ENCODE results near the gene DEAF1. TPM values are rescaled to one million over a fixed set of nuclear protein-coding genes. Genes with fewer than 3 reads are reported as not detected.
"Not testable (repeated sequence)": the region's sequence is repeated elsewhere in the genome, so short reads cannot be mapped to it uniquely, and the experiment has no call there.

The DEAF1 gene
- total RNA-seq, 1 donor from 2014 or later, result 23.8 TPM

DNA sequence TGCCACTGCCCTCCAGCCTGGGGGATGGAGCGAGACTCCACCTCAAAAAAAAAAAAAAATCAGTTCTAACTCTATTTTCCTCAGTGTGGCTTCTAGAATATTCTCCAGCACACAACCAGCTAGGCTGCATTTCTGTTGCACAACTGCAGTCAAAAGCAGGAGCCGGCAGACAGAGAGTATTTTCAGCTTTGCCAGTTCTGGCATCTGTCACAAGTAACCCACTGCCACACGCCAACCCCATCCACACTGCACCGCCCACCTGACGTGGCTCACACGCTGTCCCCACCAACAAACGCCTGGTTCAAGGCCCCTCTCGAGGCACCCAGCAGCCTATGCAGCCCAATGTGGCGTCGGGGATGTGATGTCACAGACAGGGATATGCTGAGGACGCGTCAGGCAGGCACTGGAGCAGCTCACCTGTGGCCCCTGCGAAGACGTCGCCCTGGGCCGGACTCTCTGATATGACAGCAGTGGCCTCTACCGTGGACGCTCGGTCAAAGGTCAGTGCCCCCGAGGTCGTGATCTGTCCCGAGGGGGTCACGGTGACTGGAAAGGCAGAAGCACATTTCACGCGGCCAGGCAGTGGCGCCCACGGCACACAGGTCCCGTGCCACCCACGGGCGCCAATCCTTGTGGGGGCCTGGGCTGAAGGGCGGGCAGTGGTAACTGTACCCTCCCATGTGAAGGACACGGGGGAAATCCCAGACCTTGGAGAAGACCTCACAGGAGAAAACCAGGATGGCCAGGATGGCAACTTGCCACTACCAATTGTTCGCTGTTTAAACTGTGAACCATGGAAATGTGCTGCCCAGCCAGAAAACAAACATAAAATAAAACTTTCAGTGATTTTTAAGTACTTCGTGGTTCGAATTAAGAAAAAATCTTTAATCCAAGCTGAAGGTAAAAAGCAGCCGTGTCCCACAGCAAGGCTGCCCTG is 15.5 kb downstream of the DEAF1 start:
- ATAC-seq, result peak; percentile 35

DNA sequence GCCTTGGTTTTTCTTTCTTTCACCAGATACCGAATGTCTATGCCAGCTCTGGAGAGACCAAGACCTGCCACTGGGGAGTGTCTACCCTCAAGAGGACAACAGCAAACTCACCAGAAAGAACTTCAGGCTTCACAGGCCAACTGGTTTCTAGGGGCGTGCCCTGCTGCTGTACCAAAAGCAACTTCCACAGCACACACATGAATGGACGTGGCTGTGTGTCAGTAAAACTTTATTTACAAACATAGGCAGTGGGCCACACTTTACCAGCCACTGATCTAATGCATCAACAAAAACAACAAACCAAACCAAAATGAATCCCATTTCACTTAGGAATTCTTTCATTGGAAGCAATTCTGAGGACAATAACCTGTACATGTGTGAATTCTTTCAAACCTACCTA is 16.7 kb downstream of the DEAF1 start:
- no peak for ATAC-seq

DNA sequence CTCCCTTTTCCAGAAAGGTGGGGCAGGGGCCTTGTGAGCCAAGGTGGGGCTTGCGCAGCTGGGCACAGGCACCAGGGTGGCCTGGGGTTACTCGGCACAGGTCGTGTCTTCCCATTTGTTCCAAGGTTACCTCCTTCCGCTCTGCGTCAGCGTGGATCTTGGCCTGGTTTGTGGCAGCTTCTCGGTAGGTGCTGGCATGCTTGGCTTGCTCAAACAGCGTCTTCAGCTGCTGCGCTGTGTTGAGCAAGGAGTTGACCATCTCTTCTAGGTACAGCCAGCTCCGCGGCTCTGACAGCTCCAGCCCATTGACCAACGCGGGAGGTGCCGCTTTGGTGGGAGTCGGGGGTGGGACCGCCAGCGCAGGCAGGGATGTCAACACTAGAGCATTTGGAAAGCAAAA is 20.6 kb downstream of the DEAF1 start:
- no peak for ATAC-seq

DNA sequence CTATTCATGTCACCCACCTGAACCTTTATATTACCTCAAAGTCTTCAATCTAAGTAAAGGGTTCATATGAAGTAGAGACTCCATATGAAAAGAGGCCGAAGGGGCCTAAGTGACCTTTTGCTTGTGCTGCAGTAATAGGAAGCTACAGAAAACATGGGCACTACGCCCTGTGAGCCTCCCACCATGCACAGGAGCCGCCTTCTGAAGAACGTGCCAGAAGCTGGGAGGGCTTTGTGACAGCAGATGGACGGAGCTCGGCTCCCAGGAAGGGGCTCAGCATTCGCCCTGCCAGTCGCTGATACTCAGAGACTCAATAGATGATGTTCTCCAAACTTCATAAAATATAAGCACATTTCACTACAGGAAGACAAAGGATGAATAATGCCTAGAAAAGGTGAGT is 21.2 kb downstream of the DEAF1 start:
- ATAC-seq, result no peak

DNA sequence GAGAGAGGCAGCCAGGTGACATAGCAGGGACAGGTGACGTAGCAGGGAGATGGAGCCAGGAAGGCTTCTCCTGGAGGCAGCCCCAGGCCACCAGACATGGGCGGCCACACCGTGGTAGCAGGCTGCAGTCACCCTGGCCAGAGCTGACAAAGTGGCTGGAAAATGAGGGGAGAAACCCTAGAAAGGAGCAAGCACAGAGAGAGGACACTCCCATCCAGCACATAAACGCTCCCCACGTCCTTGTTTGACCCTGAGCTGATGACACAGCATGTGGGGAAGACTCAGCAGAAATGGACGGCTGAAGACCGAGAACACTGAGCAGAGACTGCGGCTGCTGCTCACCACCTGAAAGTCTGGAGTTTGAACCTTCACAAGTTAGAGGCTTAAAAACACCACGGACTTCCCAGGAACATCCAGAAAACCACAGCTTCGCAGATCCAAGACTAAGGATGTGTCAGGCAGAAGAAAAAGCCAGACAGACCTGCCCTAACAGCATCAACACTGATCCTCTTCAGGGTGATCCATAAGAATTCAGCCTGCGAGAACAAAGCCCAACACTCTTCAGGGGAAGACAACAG is 29.2 kb downstream of the DEAF1 start:
- peak; percentile 65 for ATAC-seq

DNA sequence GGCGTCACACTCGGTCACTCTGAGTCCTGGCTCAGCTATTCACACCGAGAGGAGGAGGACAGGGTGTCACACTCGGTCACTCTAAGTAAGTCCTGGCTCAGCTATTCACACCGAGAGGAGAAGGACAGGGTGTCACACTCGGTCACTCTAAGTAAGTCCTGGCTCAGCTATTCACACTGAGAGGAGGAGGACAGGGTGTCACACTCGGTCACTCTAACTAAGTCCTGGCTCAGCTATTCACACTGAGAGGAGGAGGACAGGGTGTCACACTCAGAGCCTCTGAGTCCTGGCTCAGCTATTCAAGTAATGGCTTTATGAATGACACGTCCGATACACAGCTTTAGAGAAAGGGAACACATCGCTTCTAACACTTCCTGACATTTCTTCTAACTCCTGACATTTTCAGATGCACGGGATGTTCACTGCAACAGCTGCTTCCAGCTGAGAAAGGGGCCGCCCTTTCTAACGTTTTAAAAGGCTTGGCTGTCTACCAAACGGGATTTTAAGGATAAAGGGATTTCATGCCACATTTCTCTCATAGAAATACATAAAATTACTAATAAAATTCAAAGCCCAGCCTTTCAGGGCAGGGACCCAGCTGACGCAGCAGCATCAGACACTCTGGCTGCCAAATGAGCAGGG is 29.8 kb downstream of the DEAF1 start:
- ATAC-seq, result no peak

DNA sequence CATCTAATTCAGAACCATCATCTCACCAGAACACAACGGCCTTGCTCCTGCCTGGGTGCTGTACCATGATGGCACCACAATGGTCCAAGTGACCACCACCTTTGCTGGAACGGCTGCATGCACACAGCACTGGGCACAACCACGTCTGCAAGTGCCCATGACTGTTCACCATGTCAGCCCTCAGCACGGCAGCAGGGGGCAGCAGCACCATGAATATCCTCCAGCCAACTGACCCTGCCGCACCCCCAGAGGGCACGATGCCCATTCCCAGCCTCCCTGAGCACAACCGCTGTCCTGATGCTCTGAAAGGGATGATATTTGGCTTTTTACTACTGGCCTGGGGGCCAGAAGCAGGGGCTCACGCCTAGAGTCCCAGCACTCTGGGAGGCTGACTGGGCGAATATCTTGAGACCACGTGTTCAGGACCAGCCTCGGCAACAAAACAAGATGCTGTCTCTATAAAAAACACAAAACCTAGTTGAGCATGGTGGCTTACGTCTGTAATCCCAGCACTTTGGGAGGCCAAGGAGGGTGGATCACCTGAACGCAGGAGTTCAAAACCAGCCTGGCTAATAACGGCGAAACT is 32.2 kb downstream of the DEAF1 start:
- peak; percentile 65 for ATAC-seq

DNA sequence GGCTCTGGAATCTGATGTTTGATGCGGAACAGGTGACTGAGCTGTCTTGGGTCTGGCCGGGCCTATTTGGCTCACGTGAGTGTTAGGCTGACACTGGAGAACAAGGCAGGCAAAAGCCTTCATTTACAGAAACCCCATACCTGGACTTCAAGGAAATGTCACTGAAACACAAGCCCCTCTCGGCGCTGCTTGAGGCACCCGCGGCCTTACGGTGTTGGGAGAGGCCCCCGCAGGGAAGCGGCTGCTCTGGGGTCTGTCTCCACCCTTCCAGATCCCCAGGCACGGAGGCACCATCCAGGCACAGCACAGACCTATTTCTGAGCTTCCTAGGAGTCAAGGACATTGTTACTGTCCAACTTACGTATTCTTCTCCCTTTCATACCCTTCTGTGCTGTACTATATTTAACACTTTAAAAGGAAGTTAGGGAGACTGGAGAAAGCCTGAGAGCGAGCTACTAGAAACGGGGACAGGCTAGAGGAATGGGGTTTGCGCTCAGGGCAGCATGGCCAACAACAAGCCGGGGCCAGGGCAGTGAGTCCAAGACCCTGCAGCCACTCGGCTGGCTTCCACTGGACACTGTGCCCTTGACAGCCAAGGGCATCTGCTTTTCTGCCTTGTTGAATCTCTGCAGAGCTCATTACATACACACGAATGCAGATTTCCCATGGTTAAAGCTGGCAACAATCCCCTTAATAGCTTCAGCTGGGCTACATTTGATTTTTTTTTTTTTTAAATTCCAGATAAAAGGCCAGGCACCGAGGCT is 34.2 kb downstream of the DEAF1 start:
- ATAC-seq, result no peak

DNA sequence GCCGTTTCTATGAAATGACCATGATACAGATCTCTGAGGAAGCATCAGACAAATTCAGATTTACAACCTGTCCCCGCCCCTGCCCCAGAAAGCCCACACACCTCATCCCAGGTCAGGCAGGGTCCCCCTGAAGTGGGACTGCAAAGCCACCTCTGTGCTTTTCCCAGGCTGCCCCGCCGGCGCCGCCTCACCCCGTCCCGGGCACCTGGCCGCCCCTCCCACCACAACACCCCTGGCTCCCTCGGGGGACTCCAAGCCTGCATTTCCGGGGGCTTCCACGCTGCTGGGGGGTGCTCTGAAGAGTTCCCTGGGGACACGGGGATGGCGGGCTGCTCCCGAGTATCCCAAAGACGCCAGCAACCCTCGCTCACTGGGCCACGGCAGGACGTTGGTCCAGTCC is 34.7 kb downstream of the DEAF1 start:
- no peak for ATAC-seq

DNA sequence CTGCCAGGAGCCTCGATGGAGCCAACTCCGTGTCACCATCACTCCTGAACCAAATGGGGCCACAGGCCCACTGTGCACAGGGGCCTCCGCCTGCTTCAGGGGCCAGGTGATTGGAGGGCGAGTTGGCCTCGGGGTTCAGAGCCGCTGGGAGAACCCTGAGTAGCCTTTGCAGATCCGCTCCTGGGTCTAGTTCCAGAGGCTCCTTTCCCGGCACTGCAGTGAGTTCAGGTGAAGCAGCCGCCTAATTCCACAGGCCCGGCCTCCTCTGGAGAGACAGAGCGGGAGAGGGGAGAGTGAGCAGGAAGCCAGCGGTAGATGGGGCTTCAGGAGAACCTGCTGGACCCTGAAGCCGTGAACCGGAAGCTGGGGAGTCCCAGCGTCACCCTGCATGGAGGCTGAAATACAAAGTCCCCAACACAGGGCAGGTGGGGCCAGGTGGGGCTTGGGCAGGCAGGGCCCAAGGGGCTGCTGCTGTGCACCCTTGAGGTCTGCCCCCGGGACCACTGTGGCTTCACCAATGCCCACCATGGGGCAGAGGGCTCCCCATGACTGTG is 35.4 kb downstream of the DEAF1 start:
- ATAC-seq, result no peak

DNA sequence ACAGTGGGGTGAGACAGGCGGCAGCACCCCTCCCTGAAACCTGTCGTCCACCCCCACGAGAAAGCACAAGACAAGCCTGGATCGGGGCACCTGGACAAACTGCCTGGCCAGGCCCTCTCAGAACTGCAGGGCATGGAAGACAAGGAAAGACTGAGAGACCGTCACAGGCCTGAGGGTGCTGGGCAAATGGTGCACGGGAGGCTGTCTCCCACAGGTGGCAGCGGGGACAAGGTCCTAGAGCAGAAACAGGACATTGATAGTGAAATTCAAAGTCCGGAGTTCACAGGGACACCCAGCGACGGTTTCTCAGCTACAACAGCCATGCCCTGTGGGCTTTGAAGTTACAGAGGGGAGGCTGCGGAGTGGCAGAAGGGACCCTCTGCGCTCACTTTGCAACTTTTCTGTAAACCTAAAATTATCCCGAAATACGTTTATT is 37.3 kb downstream of the DEAF1 start:
- ATAC-seq, result no peak

DNA sequence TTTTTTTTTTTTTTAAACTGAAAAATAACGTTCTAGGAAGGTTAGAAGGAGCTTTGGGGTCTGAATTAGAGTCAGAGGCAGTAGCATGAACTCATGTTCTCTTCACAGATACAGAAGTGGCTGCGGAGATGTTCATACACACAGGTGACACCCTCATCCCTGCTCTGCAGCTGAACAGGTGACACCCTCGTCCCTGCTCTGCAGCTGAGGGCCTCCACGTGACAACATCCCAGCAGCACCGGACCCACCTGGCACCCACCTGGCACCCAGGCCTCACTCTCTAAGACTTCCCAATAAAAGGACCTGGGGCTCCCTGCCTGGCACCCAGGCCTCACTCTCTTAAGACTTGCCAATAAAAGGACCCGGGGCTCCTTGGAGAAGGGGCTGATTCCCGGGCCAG is 38.2 kb downstream of the DEAF1 start:
- no peak for ATAC-seq

DNA sequence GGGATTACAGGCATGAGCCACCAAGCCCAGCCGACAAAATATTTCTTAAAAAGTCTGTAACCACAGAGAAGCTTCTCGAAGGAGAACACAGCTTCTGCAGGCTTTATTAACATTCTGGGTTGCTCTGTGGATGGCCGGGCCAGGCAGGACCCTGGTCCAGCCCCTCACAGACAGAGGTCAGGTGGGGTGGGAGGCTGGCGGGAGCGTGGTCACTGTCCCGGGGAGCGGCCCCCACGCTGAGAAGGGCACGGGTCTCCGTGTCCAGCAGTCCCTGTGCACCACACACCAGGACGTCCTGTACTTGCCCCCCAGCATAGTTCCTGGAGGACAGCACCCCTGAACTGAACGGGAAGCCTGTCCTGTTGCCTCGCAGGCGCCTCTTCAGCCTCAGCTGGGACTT is 38.6 kb downstream of the DEAF1 start:
- ATAC-seq, result no peak

DNA sequence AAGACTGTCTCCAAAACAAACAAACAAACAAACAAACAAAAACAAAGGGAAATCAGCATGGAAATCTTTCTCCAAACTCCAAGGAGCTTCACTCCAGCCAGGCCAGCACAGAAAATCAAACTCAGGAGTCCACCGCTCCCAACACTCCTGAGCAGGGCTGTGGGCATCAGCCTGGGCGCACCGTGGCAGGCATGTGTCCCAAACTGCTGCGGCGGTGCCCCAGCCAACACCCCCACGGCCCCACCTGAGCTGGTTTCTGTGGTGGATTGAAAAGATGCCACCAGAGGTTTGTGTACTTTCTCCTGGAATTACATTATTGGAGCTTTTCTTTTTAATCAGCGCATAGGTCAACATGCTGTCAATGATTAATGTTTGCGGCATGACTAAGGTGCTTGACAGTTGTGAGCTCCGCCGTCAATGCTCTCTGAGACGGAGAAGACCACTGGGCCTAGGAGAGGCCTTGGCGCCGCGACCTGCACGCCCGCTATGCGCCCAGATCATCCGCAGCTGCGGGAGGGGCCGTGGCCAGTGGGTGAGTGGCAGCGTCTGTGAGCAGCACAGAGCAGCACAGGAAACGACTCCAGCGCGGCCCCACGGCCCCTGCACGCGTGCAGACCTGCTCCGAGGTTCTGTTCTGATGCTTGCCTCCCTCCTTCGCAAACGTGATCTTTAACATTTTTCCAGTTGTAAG is 39.8 kb downstream of the DEAF1 start:
- ATAC-seq, result no peak

DNA sequence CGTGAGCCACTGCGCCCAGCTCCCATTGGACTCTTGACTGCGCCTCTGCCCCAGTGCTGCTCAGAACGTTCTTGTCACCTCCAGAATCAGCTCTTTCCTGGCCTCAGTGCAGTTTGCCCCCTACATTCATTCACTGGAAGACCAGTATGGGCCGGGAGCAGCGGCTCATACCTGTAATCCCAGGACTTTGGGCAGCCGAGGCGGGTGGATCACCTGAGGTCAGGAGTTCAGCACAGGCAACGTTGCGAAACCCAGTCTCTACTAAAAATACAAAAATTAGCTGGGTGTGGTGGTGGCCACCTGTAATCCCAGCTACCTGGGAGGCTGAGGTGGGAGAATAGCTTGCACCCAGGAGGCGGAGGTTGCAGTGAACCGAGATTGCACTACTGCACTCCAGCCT is 40.6 kb downstream of the DEAF1 start:
- ATAC-seq, result not testable (repeated sequence)

DNA sequence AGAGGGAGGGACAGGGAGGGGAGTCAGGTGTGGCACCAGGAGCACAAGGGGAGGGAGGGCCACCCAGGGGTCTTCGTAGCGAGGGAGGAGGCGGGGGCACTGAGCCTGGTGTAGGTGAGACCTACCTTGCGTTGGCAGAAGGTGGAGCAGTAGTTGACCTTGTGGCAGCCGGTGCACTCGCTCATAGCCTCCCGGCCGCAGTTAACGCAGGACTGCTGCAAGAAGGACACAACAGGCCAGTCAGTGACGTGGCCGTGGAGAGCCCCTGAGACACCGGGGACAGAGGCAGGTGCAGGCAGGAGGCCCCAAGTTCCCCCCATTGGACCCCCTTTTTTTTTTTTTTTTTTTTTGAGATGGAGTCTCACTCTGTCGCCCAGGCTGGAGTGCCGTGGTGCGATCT is 41.2 kb downstream of the DEAF1 start:
- ATAC-seq, result peak; percentile 28

DNA sequence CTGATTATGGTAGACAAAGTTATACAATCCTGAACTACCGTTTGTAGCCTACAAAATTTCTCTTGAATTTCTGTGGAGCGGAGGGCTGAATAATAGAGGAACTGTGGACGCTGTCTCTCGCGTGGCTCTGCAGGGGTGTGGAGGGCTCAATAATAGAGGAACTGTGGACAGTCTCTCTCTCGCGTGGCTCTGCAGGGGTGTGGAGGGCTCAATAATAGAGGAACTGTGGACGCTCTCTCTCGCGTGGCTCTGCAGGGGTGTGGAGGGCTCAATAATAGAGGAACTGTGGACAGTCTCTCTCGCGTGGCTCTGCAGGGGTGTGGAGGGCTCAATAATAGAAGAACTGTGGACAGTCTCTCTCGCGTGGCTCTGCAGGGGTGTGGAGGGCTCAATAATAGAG is 41.9 kb downstream of the DEAF1 start:
- not testable (repeated sequence) for ATAC-seq

DNA sequence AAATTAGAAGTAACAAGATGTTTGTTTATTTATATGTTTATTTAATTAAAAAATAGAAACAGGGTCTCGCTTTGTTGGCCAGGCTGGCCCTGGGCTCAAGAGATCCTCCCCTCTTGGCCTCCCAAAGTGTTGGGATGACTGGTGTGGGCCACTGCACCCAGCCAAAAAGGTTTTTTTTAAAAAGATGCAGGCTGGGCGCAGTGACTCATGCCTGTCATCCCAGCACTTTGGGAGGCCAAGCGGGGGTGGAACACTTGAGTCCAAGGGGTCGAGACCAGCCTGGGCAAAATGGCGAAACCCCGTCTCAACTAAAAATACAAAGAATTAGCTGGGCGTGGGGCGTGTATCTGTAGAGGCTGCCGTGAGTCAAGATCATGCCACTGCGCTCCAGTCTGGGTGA is 44.5 kb downstream of the DEAF1 start:
- ATAC-seq, result no peak

DNA sequence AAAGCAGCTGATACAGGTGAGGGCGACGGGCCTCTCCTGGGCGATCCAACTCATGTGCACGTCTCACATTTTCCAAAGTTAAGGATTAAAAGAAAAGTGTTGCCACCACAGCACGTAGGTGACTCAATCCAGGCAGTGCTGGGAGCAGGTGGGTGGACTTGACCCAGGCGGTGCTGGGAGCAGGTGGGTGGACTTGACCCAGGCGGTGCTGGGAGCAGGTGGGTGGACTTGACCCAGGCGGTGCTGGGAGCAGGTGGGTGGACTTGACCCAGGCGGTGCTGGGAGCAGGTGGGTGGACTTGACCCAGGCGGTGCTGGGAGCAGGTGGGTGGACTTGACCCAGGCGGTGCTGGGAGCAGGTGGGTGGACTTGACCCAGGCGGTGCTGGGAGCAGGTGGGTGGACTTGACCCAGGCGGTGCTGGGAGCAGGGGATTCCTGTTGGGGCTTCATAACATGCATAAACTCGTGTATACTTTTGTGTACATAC is 47.3 kb downstream of the DEAF1 start:
- not testable (repeated sequence) for ATAC-seq

DNA sequence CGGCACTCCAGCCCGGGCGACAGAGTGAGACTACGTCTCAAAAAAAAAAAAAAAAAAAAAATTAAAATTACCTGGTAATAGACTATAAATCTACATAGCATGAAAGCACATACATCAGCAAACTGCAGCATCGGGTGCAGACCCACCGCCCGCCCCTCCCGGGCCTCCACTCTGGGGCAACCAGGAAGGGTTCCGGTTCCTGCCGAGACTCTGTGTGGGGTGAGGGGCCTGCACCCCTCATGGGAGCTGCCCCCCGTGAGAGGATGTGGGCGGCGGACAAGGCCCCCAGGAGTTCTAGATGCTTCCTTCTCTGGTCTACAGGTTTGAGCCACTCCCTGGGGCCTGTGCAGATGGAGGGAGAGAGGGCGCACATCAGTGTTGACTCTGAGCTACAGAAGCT is 48.8 kb downstream of the DEAF1 start:
- no peak for ATAC-seq

DNA sequence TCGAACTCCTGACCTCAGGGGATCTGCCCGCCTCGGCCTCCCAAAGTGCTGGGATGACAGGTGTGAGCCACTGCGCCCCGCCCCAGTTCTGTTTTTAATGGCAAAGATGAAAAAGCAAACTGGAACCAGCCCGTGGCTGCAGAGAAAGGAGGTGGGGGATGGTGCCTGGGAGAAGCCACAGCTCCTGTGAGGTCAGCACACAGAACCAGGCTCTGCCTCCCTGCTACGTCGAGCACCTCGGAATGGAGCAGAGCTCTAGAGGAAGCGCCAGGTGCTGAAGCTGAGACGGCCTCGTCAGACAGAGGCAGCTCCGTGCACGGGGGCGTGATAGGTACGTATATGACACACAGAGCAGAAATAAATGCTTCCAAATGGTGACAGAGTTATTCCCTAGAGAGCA is 49.5 kb downstream of the DEAF1 start:
- ATAC-seq, result no peak
